Measurements from ENCODE around the gene CERS3. TPM values are rescaled to one million over a fixed set of nuclear protein-coding genes. Genes with fewer than 3 reads are reported as not detected.

The CERS3 gene
- total RNA-seq, 1 donor, result not detected

DNA sequence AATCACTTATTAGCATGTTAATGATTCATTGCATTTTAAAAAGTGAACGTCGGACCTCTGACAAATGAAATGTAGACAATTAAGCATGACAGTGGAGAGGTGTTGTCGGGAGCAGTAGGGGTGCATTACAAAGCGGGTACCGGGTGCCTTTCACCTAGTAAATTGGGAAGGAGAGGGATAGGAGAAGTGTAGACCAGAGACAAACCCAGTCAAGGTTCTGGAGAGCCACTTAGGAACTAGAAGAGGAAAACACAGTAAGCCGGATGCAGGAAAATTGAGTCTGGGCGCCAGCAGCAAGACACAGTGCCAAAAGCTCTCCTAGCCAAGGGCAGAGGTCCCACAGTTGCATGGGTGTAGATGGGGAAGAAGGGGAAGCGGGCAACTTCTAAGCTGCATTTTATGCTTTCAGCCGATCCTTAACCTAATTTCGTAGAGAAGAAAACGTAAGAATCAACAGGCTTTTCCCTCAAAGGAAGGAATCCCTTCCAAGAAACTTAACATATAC lies 3.1 kb upstream of the CERS3 start:
- H3K27me3 ChIP-seq (ENCODE audit: insufficient read depth, low read length), result no peaks in the 10 kb centered on the region
- H3K27ac ChIP-seq (ENCODE audit: low read depth, low read length), result no peak overlapping the region
- no peaks in the 10 kb centered on the region for H3K9me3 ChIP-seq (ENCODE audit: low read depth, low read length)
- DNase-seq (ENCODE audit: insufficient read length, low spot score, missing footprints), result no peak
- no peaks in the 10 kb centered on the region for H3K4me1 ChIP-seq (ENCODE audit: insufficient read depth, low read length)
- no peaks in the 10 kb centered on the region for H3K79me2 ChIP-seq (ENCODE audit: insufficient read depth, low read length)
- TF ChIP-seq, protein P1, sequence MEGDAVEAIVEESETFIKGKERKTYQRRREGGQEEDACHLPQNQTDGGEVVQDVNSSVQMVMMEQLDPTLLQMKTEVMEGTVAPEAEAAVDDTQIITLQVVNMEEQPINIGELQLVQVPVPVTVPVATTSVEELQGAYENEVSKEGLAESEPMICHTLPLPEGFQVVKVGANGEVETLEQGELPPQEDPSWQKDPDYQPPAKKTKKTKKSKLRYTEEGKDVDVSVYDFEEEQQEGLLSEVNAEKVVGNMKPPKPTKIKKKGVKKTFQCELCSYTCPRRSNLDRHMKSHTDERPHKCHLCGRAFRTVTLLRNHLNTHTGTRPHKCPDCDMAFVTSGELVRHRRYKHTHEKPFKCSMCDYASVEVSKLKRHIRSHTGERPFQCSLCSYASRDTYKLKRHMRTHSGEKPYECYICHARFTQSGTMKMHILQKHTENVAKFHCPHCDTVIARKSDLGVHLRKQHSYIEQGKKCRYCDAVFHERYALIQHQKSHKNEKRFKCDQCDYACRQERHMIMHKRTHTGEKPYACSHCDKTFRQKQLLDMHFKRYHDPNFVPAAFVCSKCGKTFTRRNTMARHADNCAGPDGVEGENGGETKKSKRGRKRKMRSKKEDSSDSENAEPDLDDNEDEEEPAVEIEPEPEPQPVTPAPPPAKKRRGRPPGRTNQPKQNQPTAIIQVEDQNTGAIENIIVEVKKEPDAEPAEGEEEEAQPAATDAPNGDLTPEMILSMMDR (IDR thresholded peaks at IDR 0.05; ENCODE audit: extremely low read depth, low read depth, low read length), result no peak
- H3K4me2 ChIP-seq (ENCODE audit: insufficient read depth, low read length), result no peak overlapping the region
- H3K36me3 ChIP-seq (ENCODE audit: insufficient read depth, low read length), result no peaks in the 10 kb centered on the region
- no peak overlapping the region for H3K4me3 ChIP-seq (ENCODE audit: insufficient read depth, low read length)
- H2AFZ ChIP-seq (ENCODE audit: low read length), result no peak overlapping the region
- no peaks in the 10 kb centered on the region for H4K20me1 ChIP-seq (ENCODE audit: insufficient read depth, low read length)

DNA sequence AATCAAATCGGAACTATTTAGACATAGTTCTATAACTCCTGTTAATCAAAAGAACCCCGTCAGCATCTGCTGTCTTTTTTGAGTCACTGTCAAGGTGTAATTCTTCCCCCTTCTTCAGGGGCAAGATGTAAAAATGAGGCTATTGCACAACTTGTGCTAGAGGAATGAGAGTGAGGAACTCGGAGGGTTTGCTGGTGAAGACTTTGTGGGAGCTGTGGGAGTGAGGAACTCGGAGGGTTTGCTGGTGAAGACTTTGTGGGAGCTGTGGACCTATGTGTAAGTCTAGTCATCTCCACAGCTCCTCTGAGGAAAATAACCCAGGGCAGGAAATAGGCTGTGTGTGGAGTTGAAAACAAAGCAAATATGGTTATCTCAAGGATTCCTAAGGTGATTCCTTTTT lies 2.5 kb upstream of the CERS3 start:
- Histone ChIP-seq H3K9me3 (ENCODE audit: low read depth, low read length) (no peaks in the 10 kb centered on the region), H3K4me2 (ENCODE audit: insufficient read depth, low read length) (no peak overlapping the region), H3K27me3 (ENCODE audit: insufficient read depth, low read length) (no peaks in the 10 kb centered on the region), H3K4me1 (ENCODE audit: insufficient read depth, low read length) (no peaks in the 10 kb centered on the region), H2AFZ (ENCODE audit: low read length) (no peak overlapping the region), H4K20me1 (ENCODE audit: insufficient read depth, low read length) (no peaks in the 10 kb centered on the region), H3K36me3 (ENCODE audit: insufficient read depth, low read length) (no peaks in the 10 kb centered on the region), H3K27ac (ENCODE audit: low read depth, low read length) (no peak overlapping the region), H3K4me3 (ENCODE audit: insufficient read depth, low read length) (no peak overlapping the region), H3K79me2 (ENCODE audit: insufficient read depth, low read length) (no peaks in the 10 kb centered on the region)
- TF ChIP-seq, protein P1 (IDR thresholded peaks at IDR 0.05; ENCODE audit: extremely low read depth, low read depth, low read length), result no peak
- DNase-seq (ENCODE audit: insufficient read length, low spot score, missing footprints), result no peak

DNA sequence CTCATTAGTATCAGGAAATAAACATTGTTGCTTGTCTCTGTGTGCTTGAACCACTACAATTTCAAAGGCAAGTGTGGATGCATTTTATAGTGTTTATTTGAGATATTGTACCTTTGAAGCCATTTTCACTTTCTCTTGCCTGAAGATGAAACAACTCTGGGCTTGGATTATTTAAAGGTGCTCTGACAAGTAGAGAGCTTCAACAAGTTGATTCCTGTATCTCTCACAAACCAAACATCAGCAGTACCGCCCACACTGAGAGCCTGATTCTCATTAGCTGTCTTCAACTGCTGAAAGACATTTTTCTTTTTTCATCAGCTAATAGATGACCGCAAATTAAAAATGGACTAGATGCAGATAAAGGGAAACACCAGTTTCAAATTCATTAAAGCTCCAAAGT lies 806 bp upstream of the CERS3 start:
- no peaks in the 10 kb centered on the region for H3K4me1 ChIP-seq (ENCODE audit: insufficient read depth, low read length)
- TF ChIP-seq, protein P1 (IDR thresholded peaks at IDR 0.05; ENCODE audit: extremely low read depth, low read depth, low read length), result no peak
- no peaks in the 10 kb centered on the region for H3K9me3 ChIP-seq (ENCODE audit: low read depth, low read length)
- no peak overlapping the region for H3K27ac ChIP-seq (ENCODE audit: low read depth, low read length)
- H3K4me2 ChIP-seq (ENCODE audit: insufficient read depth, low read length), result no peak overlapping the region
- no peaks in the 10 kb centered on the region for H4K20me1 ChIP-seq (ENCODE audit: insufficient read depth, low read length)
- no peak overlapping the region for H3K4me3 ChIP-seq (ENCODE audit: insufficient read depth, low read length)
- no peak overlapping the region for H2AFZ ChIP-seq (ENCODE audit: low read length)
- DNase-seq (ENCODE audit: insufficient read length, low spot score, missing footprints), result no peak
- H3K27me3 ChIP-seq (ENCODE audit: insufficient read depth, low read length), result no peaks in the 10 kb centered on the region
- H3K36me3 ChIP-seq (ENCODE audit: insufficient read depth, low read length), result no peaks in the 10 kb centered on the region
- H3K79me2 ChIP-seq (ENCODE audit: insufficient read depth, low read length), result no peaks in the 10 kb centered on the region

DNA sequence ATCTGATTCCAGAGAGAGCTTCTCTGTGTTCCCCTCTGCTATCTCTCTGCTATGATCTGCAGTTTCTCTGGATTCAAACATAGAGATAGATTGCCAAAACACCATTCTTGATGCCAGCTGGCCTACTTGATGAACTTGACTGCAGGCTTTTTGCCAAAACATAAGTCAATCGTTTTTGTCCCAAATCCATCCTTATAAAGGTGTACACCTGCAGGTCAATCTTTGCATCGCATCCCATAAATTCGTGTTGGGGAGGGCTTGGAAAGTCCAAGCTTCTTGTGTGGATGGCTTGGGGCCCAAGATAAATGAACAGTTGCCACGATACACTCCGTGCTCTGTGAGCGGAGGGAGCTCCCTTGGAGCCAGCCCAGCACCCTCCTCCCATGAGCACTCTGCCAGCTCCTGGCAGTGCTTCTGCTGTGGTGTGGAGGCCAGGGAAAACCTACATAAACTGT lies 2.7 kb downstream of the CERS3 start:
- DNase-seq (ENCODE audit: insufficient read length, low spot score, missing footprints), result no peak
- TF ChIP-seq, protein P1 (IDR thresholded peaks at IDR 0.05; ENCODE audit: extremely low read depth, low read depth, low read length), result no peak
- Histone ChIP-seq H3K4me1 (ENCODE audit: insufficient read depth, low read length) (no peaks in the 10 kb centered on the region), H3K79me2 (ENCODE audit: insufficient read depth, low read length) (no peaks in the 10 kb centered on the region), H3K36me3 (ENCODE audit: insufficient read depth, low read length) (no peaks in the 10 kb centered on the region), H4K20me1 (ENCODE audit: insufficient read depth, low read length) (no peaks in the 10 kb centered on the region), H3K4me2 (ENCODE audit: insufficient read depth, low read length) (no peak overlapping the region), H3K27me3 (ENCODE audit: insufficient read depth, low read length) (no peaks in the 10 kb centered on the region), H3K4me3 (ENCODE audit: insufficient read depth, low read length) (no peak overlapping the region), H2AFZ (ENCODE audit: low read length) (no peak overlapping the region), H3K27ac (ENCODE audit: low read depth, low read length) (no peak overlapping the region), H3K9me3 (ENCODE audit: low read depth, low read length) (no peaks in the 10 kb centered on the region)

Measured in osteoblast (primary cell).